Stimulated activated CD4-positive, alpha-beta T cell treated with anti-CD3 and anti-CD28 coated beads, TNF-alpha, amount 100 ng/mL, for 1 hour (primary cell): Measurements from ENCODE around the gene HMCN2.

Experiments used
- DNase-seq, 3 donors: peaks; one replicate each; pipeline ENCODE4 v3.0.0-alpha.2; 2020; ENCODE audit warnings: low read depth in 3 of 3, low spot score in 1 of 3

HMCN2 gene, protein sequence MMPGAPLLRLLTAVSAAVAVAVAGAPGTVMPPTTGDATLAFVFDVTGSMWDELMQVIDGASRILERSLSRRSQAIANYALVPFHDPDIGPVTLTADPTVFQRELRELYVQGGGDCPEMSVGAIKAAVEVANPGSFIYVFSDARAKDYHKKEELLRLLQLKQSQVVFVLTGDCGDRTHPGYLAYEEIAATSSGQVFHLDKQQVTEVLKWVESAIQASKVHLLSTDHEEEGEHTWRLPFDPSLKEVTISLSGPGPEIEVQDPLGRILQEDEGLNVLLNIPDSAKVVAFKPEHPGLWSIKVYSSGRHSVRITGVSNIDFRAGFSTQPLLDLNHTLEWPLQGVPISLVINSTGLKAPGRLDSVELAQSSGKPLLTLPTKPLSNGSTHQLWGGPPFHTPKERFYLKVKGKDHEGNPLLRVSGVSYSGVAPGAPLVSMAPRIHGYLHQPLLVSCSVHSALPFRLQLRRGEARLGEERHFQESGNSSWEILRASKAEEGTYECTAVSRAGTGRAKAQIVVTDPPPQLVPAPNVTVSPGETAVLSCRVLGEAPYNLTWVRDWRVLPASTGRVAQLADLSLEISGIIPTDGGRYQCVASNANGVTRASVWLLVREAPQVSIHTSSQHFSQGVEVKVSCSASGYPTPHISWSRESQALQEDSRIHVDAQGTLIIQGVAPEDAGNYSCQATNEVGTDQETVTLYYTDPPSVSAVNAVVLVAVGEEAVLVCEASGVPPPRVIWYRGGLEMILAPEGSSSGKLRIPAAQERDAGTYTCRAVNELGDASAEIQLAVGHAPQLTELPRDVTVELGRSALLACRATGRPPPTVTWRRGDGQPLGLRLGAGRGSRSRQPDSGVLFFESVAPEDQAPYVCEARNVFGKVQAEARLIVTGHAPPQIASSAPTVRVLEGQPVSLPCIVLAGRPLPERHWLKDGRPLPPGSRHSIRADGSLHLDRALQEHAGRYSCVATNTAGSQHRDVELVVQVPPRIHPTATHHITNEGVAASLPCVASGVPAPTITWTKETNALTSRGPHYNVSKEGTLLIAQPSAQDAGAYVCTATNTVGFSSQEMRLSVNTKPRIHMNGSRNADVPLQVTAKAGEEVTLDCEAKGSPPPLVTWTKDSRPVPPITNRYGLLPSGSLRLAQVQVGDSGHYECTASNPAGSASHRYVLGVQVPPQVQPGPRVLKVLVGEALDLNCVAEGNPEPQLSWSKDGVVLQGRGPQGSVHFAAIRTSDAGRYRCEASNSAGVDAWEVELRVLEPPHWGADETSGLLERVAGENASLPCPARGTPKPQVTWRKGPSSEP (N-terminal part only)

DNA sequence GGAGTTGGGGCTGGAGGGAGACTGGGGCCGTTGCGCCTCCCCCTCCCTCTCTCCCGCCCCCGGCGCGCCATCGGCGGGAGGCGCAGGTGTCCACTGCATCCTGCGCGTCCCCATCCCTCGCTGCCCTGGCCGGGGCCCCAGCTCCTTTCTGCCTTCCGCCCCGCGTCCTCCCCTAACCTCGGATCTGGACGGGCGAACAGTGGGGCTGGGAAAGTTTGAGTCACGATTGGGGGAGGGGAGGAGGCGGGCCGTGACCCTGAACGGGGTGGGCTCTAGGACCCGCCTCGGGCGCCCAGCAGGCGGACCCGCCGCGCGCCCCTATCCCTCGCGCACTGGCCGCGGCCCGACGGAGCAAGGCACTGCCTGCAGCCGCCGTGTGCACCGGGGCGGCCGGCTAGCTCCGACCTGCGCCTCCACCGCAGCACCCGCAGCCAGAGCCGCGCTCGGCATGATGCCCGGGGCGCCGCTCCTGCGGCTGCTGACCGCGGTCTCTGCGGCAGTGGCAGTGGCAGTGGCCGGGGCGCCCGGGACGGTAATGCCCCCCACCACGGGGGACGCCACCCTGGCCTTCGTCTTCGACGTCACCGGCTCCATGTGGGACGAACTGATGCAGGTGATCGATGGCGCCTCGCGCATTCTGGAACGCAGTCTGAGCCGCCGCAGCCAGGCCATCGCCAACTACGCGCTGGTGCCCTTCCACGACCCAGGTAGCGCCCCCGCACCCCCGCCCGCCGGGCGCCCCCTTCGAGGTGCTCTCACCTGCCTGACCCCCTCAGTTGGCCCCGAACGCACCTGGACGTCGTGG, at the start of gene HMCN2:
Gene HMCN2, plus strand, starts transcription at position 330 of the 805 bp plus-strand sequence. Its CDS starts 119 bp downstream, at position 449.
- DNase-seq = no peak

DNA sequence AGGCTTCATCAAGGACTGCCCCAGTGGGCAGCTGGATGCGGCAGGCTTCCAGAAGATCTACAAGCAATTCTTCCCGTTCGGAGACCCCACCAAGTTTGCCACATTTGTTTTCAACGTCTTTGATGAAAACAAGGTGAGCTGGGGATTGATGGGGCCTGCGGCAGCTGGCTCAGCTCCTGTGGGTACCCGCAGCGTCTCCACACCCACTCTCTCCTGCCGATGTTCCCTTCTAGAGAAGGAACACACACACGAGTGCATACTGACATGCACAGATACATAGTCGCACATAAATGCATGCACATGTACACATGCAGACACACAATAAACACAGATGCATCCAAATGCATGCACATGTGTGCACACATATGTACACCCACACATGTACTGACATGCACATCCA, 47.7 kb upstream of the HMCN2 start:
- no peak for DNase-seq

DNA sequence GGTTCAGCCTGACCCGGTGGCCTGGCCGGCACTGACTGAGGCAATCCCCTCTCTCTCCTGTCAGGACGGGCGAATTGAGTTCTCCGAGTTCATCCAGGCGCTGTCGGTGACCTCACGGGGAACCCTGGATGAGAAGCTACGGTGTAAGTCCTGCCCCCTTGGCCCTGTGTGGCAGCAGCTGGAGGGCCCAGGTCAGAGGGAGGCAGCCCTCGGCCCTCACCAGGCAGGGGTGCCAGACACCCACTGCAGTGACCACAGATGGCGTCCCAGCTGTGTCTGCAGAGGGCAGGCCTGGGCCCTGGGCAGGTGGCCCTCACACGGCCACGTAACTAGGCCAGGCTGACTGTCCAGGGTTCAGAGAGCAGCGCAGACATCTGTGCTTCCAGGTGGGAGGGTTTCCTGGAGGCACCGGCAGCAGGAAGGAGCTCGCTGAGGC, 45.9 kb upstream of the HMCN2 start:
- DNase-seq = no peak

DNA sequence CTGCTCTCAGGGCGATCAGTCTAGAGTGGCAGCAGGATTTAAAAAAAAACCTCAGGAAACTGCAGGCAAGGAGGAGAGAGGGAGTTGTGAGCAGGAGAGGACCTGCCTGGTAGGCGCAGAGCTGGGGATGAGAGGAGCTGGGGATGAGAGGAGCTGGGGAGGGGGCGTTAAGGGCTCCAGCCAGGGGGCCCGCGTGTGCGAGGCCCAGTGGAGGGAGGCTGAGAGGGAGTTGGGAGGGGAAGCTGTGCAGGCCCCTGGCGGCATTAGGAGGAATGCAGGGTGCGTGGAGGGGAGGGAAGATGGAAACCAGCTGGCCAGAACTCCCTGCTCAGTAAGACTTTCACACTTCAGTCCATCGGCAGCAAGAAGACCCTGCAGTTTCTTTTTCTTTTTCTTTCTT, 45.2 kb upstream of the HMCN2 start:
- no peak for DNase-seq

DNA sequence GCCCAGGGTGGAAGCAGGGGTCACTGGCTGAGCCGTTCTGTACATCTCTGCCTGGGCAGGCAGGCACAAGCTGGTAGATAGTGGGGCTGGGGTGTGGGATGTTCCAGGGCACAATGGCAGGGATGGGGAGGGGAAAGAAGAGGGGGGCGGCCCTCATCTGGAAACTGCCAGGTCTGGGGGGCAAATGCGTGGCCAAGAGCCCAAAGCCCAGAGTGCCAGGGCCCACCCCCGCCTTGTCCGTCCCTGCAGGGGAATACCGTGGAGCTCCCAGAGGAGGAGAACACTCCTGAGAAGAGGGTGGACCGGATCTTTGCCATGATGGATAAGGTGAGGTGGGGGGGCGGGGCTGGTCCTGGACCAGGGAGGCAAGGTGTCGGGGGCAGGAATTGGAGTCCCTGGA, 42.7 kb upstream of the HMCN2 start:
- DNase-seq = no peak

DNA sequence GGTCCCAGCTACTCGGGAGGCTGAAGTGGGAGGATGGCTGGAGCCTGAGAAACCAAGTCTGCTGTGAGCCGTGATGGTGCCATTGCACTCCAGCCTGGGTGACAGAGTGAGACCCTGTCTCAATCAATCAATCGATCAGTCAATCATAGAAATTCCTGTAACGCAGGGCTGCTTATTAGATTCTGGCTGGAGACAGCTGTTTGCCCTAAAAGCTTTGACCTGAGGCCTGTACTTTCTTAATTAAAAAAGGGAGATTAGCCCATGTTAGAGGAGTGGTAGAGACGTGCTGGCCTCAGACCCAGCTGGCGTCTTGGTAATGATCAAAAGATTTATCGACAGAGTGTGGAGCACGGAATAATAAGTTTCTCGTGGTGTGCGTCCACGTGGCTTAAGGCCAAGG, 40.5 kb upstream of the HMCN2 start:
- DNase-seq = no peak

DNA sequence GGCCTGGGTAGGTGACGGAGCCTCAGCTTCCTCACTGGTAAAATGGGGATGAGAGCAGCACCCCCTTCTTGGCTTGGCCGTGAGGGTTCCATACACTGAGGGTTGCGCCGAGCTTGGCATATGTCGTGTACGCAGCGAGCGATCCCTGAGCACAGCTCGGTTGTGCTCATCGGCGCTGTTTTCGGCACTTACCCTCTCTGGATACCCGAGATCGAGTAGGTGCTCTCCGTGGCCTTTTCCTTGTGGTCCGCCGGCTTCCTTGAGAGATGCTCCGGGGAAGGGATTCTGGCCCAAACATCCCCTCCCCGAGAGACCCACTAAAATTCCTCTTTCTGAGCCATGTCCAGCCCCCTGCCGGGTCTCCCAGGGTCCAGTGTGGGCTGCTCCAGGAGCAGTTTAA, 40.0 kb upstream of the HMCN2 start:
- DNase-seq = no peak

DNA sequence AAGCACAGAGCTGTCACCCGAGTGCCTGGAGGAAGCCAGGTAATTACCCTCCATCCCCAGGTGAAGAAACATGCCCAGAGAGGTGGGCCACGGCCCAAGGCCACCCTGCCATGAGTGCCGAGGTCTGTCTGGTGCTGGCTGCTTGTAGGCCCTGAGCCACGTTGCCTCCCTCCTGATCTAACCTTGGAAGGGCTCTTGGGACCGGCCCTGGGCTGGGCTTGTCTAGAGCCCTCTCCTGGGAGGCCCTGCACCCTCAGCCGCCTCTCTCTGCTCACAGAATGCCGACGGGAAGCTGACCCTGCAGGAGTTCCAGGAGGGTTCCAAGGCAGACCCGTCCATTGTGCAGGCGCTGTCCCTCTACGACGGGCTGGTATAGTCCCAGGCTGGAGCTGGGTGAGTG, 39.4 kb upstream of the HMCN2 start:
- no peak for DNase-seq

DNA sequence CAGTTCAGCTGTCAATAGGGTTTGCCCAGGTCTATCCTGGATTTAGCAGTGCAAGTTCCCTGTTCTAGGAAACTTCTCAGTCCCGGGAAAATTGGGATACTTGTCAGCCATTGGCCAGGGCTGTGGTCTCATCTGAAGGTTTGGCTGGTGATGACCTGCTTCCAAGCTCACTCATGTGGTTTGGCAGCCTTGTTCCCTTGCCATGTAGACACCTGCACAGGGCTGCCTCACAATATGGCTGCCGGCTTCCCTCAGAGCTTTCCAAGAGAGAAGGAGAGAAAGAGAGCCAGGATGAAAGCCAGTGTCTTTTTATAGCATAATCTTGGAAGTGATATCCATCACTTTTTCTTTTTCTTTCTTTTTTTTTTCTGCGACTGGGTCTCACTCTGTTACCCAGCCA, 37.7 kb upstream of the HMCN2 start:
- no peak for DNase-seq

DNA sequence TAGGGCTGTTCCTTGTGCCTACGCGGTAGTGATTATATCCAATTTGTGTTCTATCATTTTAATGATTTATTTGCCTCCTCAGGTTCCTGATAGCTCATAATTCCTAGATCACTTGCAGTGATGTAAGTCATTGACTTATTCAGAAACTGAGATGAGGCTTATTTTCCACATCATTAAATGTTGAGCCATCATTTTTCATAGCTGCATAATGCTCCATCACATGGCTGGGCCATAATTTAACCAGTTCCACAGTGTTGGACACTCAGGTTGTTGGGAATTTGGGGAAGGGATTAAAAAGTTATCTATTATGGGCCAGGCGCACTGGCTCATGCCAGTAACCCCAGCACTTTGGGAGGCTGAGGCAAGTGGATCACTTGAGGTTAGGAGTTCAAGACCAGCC, 35.8 kb upstream of the HMCN2 start:
- DNase-seq = no peak

DNA sequence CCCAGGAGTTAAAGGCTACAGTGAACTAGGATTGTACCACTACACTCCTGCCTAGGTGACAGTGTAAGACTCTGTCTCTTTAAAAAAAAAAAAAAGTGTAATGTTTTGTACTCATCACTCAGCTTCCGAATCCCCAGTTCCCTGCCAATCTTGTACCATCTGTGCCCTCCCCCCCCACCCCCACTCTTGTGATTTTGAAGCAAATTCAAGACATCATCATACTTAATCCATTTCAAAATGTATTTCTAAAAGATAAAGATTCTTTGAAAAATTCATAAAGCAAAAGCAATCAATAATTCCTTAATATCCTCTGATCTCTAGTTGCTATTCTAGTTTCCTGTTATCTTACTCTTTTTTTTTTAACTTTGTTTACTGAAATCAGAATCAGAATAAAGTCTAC, 34.9 kb upstream of the HMCN2 start:
- DNase-seq = no peak

DNA sequence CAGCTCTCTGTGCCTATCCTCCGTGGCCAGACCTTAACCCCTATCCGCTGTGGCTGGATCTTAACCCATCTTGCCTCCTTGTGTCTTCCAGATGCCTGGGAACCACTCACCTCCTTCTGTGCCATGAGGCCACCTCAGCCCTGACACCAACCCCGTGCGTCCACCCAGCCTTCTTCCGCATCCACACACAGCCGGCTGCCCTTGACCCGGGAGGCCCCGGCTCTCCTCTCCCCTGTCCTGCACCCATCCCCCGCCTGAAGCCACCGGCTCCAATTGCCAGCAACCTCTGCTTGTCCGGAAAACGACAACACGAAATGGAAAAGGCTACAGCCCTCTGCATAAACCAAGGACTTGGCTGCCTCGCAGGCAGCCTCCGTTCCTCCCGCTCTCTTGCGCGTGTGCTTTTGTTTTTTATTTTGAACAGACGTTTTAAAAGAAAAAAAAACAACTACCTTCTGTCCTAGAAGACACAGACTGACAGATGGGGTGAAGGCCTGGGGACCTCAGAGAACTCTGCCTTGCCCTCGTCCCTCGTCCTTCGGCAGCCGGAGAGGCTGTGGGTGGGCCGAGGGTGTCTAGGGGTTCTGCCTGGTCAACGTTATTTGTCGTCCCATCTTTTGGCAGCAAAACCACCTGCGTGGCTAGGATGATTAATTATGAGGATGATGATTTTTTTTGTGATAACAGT, 32.5 kb upstream of the HMCN2 start:
- no peak for DNase-seq

DNA sequence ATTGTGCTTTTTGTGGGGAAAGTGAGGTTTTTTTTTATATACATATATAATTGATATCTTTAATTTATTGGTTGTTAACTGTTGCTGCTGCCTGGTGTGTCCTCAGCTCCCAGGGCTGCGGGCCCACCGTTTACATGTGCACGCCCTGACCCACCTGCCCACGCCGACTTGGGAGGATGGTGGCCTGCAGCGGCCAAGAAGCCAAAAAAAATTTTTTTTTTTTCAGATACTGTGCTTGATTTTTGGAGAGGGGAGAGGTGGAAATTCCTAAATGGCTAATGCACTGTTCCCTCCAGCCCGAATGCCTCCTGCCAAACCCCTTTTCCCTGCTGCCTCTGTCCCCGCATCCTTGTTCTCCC, 32.0 kb upstream of the HMCN2 start:
- no peak for DNase-seq

DNA sequence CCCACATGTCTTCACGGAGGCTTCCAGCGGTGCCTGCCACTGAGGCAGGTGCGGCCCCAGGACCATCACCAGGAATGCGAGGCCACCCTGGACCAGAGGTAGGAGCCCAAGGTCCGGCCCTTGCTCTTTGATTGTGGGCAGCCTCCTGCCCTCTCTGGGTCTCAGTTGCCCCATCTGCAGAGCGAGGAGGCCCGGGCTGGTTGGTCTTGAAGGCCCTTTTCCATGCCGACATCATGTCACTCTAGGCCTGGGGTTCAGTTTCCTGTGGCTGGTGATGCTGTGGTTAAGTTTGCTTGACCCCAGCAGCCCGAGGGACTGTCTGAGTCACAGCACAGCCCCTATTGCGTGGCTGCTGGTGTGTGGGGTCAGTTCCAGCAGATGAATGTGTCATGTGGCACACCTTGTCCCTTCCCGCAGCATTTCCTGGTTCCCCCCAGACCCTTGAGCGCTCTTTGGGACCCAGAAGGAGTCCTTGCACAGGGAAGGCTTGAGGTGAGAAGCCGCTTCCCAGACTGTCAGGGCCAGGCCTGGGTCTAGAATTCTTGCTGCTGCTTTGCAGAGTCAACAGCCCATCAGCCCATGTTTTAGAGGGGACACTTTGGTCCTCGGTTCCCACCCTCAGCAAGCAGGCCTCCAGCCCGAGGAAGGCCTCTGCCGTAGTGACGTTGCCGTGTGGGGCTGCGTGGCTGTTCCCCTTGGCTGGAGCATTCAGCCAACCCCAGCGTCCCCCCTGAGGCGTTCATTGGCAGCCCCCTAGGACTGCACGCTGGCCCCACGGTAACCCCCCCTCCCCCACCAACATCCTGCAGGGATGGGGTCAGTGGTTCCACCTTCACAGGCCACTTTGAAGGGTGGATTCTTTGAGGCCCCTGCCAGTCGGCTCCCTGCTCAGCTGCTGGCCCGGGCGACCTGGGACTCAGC, 31.0 kb upstream of the HMCN2 start:
- no peak for DNase-seq

DNA sequence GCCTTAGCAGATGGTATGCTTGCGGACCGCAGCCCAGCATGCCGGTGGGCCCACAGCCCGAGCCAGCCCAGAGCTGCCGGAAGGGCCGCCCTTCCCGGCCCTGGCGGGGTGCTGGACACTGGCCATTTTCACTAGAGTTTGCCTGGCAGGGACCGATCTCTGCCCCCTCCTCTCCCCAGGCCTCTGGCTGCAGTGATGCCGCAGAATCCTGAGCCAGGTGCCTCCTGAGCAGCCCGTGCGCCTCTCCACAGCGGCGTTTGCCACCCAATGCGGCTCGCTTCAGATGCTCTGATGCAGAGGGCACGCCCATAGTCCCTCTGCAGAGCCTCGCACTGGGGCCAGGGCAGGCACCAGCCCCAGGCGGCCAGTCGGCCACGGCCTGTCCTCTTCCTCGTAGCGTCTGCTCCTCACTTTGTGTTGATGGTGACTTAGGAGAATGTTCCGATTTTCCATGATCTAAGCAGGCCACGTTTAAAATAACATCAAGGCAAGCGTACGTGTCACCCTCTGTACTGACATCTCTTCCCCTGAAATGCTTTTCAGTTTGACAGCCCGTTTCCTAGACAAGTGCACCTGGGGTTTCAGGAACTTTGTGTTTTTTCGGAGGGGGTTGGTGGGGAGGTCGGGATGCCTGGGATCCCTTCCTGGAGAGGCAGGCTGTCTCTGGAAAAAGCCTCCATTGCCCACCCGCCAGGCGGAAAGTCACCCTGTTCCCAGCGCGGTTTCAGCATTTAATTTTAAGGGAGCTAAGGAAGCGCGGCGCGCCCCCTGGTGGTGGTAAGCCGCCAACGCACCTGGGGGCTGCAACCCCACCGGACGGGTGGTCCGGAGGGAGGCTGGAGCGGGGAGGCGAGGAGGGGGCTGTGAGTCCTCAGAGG, 29.8 kb upstream of the HMCN2 start:
- peak; percentile 26 to 63 (median 50) for DNase-seq

DNA sequence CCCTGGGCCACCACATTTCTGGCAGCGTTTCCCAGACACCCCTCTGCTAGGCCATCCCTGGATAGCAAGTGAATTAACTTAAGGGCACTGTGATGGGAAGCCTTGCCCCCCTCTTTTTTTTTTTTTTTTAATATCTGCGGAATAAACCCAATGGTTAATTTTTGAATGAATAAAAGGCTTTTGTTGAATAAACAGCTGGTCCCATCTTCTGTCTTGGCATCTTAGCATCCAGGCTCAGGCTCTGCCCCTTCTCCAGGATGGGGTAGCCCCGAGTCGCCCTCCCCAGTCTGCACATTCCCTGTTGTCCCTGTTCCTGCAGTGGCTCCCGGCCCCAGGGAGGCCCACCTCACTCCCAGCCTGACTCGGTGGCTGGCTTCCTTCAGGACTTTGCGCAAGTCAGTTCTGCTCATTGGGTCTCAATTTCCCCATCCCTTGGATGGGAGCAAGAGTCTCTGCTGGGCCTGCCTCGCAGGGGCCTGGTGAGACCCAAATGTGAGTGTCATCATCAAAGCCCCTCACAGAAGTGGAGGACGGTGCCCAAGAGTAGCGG, 29.0 kb upstream of the HMCN2 start:
- DNase-seq = no peak

DNA sequence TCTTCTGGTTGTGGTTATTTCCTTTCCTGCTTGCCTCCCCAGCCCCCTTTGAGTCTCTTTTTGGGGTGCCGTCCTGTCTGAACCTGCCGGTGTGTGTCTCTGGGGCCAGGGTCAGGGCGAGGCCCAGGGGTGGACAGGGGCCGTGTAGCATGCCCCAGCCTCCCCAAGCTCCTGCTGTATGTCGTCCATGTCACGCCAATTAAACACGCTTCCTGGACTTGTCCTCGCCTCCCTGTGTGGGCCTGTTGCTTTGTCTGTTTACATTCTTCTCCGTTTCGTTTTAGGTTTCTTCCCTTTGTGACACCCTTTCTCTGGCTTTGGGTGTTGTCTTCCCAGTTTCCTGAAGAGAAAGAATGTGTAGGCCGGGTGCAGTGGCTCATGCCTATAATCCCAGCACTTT, 28.5 kb upstream of the HMCN2 start:
- DNase-seq = no peak
